ENCODE measurements around the gene GALK1.
A peak's percentile ranks its signal among the peaks of the same experiment; 100 is the strongest.

GALK1 gene

DNA sequence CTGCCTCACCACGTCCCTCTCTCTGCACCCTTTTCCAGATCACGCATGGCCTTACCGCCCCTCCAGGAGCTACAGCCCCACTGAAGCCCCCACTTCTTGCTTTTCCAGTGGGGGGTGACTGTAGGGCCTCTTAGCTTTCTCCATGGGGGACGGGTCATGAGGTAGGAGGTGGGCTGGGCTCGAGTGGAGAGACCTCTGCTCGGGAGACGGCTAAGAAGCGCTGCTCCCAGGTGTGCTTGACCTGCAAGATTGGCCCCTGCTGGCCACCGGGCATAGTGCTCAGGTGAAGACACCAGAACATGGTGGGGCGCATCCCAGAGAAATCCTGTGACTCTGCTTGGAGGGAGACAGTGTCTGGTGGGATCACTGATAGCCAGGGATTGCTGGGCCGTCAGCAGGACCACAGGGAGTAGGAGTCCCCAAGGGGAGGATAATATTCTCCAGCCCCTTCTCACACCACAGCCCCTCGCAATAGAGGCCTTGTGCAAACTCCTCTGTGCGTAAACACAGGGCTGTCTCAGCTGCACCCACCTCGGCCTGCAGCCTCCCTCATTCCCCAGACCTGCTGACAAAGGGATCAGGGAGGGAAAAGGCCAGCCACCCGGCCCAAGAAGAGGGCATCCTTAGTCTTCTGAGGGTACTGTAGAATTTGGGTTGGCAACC is 8.9 kb upstream of the GALK1 start:
- no peak for DNase-seq (ENCODE audit: low read depth)
- no peak overlapping the region for H3K4me3 ChIP-seq (ENCODE audit: low read depth, low read length)
- TF ChIP-seq, protein P1, sequence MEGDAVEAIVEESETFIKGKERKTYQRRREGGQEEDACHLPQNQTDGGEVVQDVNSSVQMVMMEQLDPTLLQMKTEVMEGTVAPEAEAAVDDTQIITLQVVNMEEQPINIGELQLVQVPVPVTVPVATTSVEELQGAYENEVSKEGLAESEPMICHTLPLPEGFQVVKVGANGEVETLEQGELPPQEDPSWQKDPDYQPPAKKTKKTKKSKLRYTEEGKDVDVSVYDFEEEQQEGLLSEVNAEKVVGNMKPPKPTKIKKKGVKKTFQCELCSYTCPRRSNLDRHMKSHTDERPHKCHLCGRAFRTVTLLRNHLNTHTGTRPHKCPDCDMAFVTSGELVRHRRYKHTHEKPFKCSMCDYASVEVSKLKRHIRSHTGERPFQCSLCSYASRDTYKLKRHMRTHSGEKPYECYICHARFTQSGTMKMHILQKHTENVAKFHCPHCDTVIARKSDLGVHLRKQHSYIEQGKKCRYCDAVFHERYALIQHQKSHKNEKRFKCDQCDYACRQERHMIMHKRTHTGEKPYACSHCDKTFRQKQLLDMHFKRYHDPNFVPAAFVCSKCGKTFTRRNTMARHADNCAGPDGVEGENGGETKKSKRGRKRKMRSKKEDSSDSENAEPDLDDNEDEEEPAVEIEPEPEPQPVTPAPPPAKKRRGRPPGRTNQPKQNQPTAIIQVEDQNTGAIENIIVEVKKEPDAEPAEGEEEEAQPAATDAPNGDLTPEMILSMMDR (IDR thresholded peaks at IDR 0.05; ENCODE audit: low read depth, low read length, missing control alignments), result no peak
- in situ Hi-C loops (cut with HindIII; ENCODE audit: low sequenced_read_pairs), result no loop called here

- no peak for DNase-seq (ENCODE audit: low read depth)
- in situ Hi-C loops (cut with HindIII; ENCODE audit: low sequenced_read_pairs), result no loop called here
- H3K4me3 ChIP-seq (ENCODE audit: low read depth, low read length), result no peak overlapping the region
- TF ChIP-seq, protein P1 (IDR thresholded peaks at IDR 0.05; ENCODE audit: low read depth, low read length, missing control alignments), result no peak
Observed at GRCh38 chr17:75773121-75773807, 8.3 kb upstream of the GALK1 start.

DNA sequence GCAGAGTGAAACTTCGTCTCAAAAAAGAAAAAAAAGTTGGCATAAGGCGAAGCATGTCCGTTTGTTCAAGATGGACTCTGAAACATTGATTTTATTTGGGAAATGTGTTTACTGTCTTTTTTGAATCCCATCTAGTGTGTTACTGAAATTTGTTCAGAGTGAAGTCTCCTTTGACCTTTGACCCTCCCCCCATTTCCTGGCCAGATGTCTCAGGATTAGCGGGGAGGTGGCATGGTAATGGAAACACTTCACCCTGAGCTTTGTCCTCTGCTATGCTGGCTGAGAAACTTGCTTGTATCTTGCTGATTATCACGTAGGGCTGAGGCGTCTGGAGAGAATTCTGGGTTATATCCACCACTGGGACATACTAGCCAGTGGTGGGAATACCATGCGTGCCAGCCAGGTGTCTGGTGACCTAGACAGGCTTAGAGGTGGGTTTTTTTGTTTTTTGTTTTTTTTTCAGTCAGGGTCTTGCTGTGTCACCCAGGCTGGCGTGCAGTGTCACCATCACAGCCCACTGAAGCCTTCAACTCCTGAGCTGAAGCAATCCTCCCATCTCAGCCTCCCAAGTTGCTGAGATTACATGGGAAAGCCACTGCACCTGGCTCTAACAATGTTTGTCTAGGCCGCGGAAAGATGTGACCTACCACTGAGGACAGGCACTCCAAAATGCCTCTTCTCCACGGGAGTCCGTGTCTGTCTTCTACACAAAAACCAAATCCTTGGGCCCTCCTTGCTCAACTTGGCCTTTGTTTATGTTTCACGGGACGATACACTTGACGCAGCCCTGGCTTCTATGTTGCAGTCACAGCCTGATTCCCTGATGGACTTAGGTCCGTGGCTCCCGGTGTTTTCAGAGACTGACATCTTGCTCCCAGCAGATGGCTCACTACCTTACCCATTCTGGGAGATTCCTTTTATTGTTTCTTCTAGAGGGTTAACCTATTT is 6.6 kb upstream of the GALK1 start:
- H3K4me3 ChIP-seq (ENCODE audit: low read depth, low read length), result no peak overlapping the region
- no peak for DNase-seq (ENCODE audit: low read depth)
- TF ChIP-seq, protein P1 (IDR thresholded peaks at IDR 0.05; ENCODE audit: low read depth, low read length, missing control alignments), result peak; percentile 26
- in situ Hi-C loops (cut with HindIII; ENCODE audit: low sequenced_read_pairs), result no loop called here

DNA sequence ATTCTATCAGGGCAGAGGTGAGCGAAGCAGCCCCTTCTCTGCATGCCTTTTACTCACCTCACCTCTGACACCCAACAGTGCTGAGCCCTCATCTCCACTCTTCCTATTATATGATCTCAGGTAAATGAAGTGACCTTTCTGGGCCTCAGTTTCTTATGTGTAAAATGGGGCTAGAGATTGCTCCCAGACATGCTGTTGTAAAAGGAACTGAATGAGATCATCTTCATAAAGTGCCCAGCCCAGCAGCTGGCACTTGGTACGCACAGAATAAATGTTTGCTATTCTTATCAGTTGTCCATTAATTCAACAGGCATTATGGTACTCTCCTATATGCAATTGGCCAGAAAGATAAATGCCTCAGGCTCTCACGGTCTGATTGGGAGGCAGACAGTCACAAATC is 4.5 kb upstream of the GALK1 start:
- TF ChIP-seq, protein P1 (IDR thresholded peaks at IDR 0.05; ENCODE audit: low read depth, low read length, missing control alignments), result no peak
- DNase-seq (ENCODE audit: low read depth), result no peak
- H3K4me3 ChIP-seq (ENCODE audit: low read depth, low read length), result no peak overlapping the region
- in situ Hi-C loops (cut with HindIII; ENCODE audit: low sequenced_read_pairs), result no loop called here

DNA sequence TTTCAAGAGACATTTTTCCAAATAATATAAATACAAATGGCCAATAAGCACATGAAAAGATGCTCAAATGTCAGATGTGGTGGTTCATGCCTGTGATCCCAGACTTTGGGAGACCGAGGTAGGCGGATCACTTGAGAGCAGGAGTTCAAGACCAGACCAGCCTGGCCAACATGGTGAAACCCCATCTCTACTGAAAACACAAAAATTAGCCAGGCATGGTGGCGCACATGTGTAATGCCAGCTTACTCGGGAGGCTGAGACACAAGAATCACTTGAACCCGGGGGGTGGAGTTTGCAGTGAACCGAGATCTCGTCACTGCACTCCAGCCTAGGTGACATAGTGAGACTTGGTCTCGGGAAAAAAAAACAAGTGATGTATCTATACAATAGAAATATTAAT is 2.9 kb upstream of the GALK1 start:
- in situ Hi-C loops (cut with HindIII; ENCODE audit: low sequenced_read_pairs), result no loop called here
- TF ChIP-seq, protein P1 (IDR thresholded peaks at IDR 0.05; ENCODE audit: low read depth, low read length, missing control alignments), result no peak
- no peak for DNase-seq (ENCODE audit: low read depth)
- no peak overlapping the region for H3K4me3 ChIP-seq (ENCODE audit: low read depth, low read length)

DNA sequence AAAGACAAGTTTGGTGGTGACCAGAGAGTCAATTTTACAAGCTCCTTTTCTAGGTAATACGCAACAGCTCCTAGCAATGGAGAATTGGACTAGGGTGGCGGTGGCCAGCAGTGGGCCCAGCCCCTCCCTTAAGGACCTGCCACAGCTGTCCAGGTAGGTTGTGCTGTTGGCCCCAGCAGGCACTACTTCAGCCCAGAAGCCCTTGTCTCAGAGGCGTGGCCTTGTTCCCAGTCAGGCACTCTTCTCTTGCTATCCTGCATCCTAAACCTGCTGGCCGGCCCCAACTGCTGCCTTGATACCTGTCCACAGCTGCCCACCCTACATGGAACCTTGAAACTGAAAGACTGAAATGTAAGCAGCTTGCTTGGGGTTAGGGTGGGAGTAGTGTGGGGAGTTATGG is 989 bp upstream of the GALK1 start:
- in situ Hi-C loops (cut with HindIII; ENCODE audit: low sequenced_read_pairs), result no loop called here
- DNase-seq (ENCODE audit: low read depth), result no peak
- TF ChIP-seq, protein P1 (IDR thresholded peaks at IDR 0.05; ENCODE audit: low read depth, low read length, missing control alignments), result no peak
- no peak overlapping the region for H3K4me3 ChIP-seq (ENCODE audit: low read depth, low read length)

Data from astrocyte of the cerebellum (primary cell).